GM12891 (cell line): ENCODE measurements around the gene COL4A2.

Experiments used
- POLR2A ChIP-seq: IDR thresholded peaks from 2 replicates; pipeline ENCODE4 v1.6.1; 2011; ENCODE audit warnings: low read depth, low read length, control low read depth
- POLR2AphosphoS5 ChIP-seq: IDR thresholded peaks from 2 replicates; pipeline ENCODE4 v1.6.1; 2011; ENCODE audit warnings: low read depth, low read length, control low read depth

- no peak for TF ChIP-seq POLR2A
- TF ChIP-seq POLR2AphosphoS5: no peak
Measured at GRCh38 chr13:110257408-110257807, 49.7 kb upstream of the COL4A2 start.
